K562 (cell line): ENCODE data around the gene PGAP3. TPM values are rescaled to one million over a fixed set of nuclear protein-coding genes. Genes with fewer than 3 reads are reported as not detected.

Experiments
- CBX1 ChIP-seq: sonication (generic); IDR thresholded peaks from 2 replicates; pipeline ENCODE4 v1.6.1; 2016; ENCODE audit warnings: antibody characterized with exemption, low read depth, mild to moderate bottlenecking
- ELF1 ChIP-seq: fragments of 200-800 bp; sonication (Bioruptor generic); IDR thresholded peaks from 2 replicates; pipeline ENCODE4 v1.6.1; 2016; ENCODE audit warnings: missing genetic modification characterization, missing compliant biosample characterization
- HDGF ChIP-seq: fragments of 450-650 bp; IDR thresholded peaks from 2 replicates; pipeline ENCODE4 v1.6.1; 2016
- NFE2L1 ChIP-seq: fragments of 450-650 bp; IDR thresholded peaks from 2 replicates; pipeline ENCODE4 v1.6.1; 2016; ENCODE audit warnings: missing genetic modification characterization, low read depth, mild to moderate bottlenecking, missing compliant biosample characterization, moderate library complexity, borderline replicate concordance
- RBFOX2 ChIP-seq: fragments of 200-400 bp; formaldehyde crosslinking; IDR thresholded peaks from 2 replicates; pipeline ENCODE4 v1.6.1; 2017; ENCODE audit warnings: low read depth, mild to moderate bottlenecking, low read length, moderate library complexity
- TAF1 ChIP-seq: IDR thresholded peaks from 2 replicates; pipeline ENCODE4 v1.6.1; 2011; ENCODE audit warnings: mild to moderate bottlenecking, low read length, moderate library complexity; ENCODE audit not compliant: insufficient read depth, control insufficient read depth, severe bottlenecking; ENCODE audit errors: extremely low read depth
- ZNF764 ChIP-seq: fragments of 250-450 bp; sonication (Bioruptor Pico); IDR thresholded peaks from 2 replicates; pipeline ENCODE4 v1.4.0; 2020; ENCODE audit warnings: low read depth, mild to moderate bottlenecking, moderate library complexity
- ZZZ3 ChIP-seq: fragments of 450-650 bp; IDR thresholded peaks from 2 replicates; pipeline ENCODE4 v1.6.1; 2016; ENCODE audit warnings: antibody characterized with exemption, mild to moderate bottlenecking, moderate library complexity
- polyA plus RNA-seq, 8 experiments: library from polyadenylated mRNA; depleted of rRNA in 4 of 8; stranded (reverse) in 5 of 8; unstranded in 3 of 8; fragments of >200 nt; fragmentation: Nextera tagmentation in 2 of 8; fragmentation: Illumina TruSeq in 1 of 8; extraction: Ambion mirVana in 2 of 8; extraction: Trizol in 1 of 8; gene quantifications; 2 replicates each; pipeline versions ENCODE4 v1.2.1 to v1.2.3, GENCODE V29; 2011 to 2014; ENCODE audit warnings: inconsistent platforms in 1 of 8, missing spikeins in 1 of 8
- total RNA-seq, 7 experiments: library from RNA; depleted of rRNA in 6 of 7; stranded (reverse); fragments of >200 nt in 6 of 7; fragmentation: Illumina TruSeq in 2 of 7; extraction: Trizol in 2 of 7; gene quantifications; 2 replicates each; pipeline versions ENCODE4 v1.2.1 to v1.2.3, GENCODE V29; 2011 to 2021; ENCODE audit warnings: low replicate concordance in 1 of 7
- TF ChIP-seq, protein P1 (sequence below): fragments of 450-650 bp; formaldehyde crosslinking; IDR thresholded peaks from 2 replicates; pipeline ENCODE4 v1.4.0; 2022; ENCODE audit warnings: missing genetic modification characterization
- TF ChIP-seq, protein P2 (sequence below): fragments of 200-600 bp; sonication (generic); IDR thresholded peaks from one replicate; pipeline ENCODE4 v1.6.1; 2012; ENCODE audit warnings: mild to moderate bottlenecking, low read depth, low read length, inconsistent platforms
- TF ChIP-seq, protein P3 (sequence below): fragments of 450-650 bp; IDR thresholded peaks from 2 replicates; pipeline ENCODE4 v1.6.1; 2016; ENCODE audit warnings: missing biosample characterization, missing genetic modification characterization

Gene PGAP3
- total and polyA plus RNA-seq, 9 of the 15 experiments (the other 6 are each of a cell fraction or from before 2014, with no cell fraction given): 0.38 to 9.4 (median 4.5) TPM

DNA sequence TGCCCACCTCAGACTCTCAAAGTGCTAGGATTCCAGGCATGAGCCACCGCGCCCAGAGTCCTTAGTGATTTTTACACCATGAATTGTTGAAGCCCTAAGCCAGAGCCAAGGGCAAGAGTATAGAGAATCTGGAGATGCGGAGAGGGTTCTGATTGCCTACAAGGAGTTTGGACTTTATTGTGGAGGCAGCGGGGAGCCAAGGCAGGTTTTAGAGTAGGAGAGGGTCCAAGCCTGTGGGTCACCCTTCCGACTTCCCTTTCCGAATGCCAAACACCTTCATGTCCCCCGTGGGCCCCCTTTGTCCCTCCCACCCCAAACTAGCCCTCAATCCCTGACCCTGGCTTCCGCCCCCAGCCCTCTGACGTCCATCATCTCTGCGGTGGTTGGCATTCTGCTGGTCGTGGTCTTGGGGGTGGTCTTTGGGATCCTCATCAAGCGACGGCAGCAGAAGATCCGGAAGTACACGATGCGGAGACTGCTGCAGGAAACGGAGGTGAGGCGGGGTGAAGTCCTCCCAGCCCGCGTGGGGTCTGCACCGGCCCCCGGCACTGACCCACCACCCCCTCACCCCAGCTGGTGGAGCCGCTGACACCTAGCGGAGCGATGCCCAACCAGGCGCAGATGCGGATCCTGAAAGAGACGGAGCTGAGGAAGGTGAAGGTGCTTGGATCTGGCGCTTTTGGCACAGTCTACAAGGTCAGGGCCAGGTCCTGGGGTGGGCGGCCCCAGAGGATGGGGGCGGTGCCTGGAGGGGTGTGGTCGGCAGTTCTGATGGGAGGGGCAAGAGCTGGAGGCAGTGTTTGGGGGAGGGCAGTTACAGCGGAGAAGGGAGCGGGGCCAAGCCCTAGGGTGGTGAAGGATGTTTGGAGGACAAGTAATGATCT lies 35.4 kb upstream of the PGAP3 start (continued):
- TF ChIP-seq TAF1: peak; percentile 64
- no peak for TF ChIP-seq ZZZ3
- TF ChIP-seq, protein P1, sequence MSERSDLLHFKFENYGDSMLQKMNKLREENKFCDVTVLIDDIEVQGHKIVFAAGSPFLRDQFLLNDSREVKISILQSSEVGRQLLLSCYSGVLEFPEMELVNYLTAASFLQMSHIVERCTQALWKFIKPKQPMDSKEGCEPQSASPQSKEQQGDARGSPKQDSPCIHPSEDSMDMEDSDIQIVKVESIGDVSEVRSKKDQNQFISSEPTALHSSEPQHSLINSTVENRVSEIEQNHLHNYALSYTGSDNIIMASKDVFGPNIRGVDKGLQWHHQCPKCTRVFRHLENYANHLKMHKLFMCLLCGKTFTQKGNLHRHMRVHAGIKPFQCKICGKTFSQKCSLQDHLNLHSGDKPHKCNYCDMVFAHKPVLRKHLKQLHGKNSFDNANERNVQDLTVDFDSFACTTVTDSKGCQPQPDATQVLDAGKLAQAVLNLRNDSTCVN (CRISPR knock-in tag): peak; percentile 27; the same call in 1 of the 2 replicates
- TF ChIP-seq, protein P2, sequence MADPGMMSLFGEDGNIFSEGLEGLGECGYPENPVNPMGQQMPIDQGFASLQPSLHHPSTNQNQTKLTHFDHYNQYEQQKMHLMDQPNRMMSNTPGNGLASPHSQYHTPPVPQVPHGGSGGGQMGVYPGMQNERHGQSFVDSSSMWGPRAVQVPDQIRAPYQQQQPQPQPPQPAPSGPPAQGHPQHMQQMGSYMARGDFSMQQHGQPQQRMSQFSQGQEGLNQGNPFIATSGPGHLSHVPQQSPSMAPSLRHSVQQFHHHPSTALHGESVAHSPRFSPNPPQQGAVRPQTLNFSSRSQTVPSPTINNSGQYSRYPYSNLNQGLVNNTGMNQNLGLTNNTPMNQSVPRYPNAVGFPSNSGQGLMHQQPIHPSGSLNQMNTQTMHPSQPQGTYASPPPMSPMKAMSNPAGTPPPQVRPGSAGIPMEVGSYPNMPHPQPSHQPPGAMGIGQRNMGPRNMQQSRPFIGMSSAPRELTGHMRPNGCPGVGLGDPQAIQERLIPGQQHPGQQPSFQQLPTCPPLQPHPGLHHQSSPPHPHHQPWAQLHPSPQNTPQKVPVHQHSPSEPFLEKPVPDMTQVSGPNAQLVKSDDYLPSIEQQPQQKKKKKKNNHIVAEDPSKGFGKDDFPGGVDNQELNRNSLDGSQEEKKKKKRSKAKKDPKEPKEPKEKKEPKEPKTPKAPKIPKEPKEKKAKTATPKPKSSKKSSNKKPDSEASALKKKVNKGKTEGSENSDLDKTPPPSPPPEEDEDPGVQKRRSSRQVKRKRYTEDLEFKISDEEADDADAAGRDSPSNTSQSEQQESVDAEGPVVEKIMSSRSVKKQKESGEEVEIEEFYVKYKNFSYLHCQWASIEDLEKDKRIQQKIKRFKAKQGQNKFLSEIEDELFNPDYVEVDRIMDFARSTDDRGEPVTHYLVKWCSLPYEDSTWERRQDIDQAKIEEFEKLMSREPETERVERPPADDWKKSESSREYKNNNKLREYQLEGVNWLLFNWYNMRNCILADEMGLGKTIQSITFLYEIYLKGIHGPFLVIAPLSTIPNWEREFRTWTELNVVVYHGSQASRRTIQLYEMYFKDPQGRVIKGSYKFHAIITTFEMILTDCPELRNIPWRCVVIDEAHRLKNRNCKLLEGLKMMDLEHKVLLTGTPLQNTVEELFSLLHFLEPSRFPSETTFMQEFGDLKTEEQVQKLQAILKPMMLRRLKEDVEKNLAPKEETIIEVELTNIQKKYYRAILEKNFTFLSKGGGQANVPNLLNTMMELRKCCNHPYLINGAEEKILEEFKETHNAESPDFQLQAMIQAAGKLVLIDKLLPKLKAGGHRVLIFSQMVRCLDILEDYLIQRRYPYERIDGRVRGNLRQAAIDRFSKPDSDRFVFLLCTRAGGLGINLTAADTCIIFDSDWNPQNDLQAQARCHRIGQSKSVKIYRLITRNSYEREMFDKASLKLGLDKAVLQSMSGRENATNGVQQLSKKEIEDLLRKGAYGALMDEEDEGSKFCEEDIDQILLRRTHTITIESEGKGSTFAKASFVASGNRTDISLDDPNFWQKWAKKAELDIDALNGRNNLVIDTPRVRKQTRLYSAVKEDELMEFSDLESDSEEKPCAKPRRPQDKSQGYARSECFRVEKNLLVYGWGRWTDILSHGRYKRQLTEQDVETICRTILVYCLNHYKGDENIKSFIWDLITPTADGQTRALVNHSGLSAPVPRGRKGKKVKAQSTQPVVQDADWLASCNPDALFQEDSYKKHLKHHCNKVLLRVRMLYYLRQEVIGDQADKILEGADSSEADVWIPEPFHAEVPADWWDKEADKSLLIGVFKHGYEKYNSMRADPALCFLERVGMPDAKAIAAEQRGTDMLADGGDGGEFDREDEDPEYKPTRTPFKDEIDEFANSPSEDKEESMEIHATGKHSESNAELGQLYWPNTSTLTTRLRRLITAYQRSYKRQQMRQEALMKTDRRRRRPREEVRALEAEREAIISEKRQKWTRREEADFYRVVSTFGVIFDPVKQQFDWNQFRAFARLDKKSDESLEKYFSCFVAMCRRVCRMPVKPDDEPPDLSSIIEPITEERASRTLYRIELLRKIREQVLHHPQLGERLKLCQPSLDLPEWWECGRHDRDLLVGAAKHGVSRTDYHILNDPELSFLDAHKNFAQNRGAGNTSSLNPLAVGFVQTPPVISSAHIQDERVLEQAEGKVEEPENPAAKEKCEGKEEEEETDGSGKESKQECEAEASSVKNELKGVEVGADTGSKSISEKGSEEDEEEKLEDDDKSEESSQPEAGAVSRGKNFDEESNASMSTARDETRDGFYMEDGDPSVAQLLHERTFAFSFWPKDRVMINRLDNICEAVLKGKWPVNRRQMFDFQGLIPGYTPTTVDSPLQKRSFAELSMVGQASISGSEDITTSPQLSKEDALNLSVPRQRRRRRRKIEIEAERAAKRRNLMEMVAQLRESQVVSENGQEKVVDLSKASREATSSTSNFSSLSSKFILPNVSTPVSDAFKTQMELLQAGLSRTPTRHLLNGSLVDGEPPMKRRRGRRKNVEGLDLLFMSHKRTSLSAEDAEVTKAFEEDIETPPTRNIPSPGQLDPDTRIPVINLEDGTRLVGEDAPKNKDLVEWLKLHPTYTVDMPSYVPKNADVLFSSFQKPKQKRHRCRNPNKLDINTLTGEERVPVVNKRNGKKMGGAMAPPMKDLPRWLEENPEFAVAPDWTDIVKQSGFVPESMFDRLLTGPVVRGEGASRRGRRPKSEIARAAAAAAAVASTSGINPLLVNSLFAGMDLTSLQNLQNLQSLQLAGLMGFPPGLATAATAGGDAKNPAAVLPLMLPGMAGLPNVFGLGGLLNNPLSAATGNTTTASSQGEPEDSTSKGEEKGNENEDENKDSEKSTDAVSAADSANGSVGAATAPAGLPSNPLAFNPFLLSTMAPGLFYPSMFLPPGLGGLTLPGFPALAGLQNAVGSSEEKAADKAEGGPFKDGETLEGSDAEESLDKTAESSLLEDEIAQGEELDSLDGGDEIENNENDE: no peak
- TF ChIP-seq ELF1 (tag): peak; percentile 51
- 0 out of 2 replicates have a peak, but pooled peaks have one; percentile 54 for TF ChIP-seq HDGF
- TF ChIP-seq CBX1: peak; percentile 27; the same call in 1 of the 2 replicates
- peak; percentile 84 for TF ChIP-seq RBFOX2
- TF ChIP-seq NFE2L1: no peak
- TF ChIP-seq, protein P3, sequence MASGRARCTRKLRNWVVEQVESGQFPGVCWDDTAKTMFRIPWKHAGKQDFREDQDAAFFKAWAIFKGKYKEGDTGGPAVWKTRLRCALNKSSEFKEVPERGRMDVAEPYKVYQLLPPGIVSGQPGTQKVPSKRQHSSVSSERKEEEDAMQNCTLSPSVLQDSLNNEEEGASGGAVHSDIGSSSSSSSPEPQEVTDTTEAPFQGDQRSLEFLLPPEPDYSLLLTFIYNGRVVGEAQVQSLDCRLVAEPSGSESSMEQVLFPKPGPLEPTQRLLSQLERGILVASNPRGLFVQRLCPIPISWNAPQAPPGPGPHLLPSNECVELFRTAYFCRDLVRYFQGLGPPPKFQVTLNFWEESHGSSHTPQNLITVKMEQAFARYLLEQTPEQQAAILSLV (tag): no peak
- no peak for TF ChIP-seq ZNF764 (CRISPR knock-in tag)
